NOMO-1 treated with dmso at 0.1 percent for 144 hours (cell line): ENCODE measurements around the gene LMNB1.
"Not testable (repeated sequence)": the region's sequence is repeated elsewhere in the genome, so short reads cannot be mapped to it uniquely, and the experiment has no call there.

Experiments used
- DNase-seq: peaks from one replicate; lab custom pipeline; 2025; ENCODE audit not compliant: unreplicated experiment; lab: John Stamatoyannopoulos, UW

LMNB1 gene

DNA sequence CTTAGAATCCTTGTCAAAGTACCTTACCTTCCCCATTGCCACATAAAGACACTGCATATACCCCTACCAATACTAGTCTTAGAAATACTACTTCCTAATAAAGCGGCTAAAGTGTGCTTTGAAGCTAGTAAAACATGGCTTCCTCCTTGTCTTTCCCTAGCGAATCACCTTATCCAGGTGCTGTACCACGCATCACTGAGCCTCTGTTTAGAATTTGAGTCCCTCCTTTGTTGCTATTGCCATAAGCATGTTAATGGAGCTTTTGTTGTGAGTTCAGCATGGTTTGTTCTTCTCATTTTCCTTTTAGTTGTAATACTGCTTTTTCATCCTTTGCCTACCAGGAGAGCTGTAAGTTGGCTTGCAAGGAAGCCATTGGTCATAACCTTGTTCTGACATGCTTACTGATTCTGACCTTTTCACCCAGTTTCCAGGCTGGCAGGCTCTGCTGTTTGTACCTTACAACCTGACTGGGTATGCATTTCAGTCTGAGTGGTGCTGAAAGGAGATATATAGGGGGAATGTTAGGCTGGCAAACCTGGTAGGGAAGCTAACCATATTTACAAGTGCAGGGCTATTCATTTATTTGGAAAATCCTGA lies 49.8 kb downstream of the LMNB1 start:
- DNase-seq: no peak

DNA sequence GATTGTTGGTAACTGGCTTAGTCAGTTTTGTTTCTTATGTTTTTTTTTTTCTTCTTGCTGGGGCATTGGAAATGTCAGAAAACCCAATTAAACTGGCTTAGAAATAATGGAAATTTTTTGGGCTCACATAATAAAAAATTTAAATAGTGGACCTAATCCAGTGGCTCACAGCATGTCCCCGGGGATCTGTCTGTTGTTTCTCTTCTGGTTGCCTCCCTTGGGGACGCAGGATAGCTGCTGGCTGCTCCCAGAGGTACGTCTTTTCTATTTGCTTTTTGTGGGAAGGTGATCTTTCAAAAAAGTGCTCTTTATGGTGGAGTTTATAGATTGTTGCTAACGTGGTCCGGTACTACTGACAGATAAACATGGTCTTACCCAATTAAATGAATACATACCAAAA lies 52.2 kb downstream of the LMNB1 start:
- no peak for DNase-seq

DNA sequence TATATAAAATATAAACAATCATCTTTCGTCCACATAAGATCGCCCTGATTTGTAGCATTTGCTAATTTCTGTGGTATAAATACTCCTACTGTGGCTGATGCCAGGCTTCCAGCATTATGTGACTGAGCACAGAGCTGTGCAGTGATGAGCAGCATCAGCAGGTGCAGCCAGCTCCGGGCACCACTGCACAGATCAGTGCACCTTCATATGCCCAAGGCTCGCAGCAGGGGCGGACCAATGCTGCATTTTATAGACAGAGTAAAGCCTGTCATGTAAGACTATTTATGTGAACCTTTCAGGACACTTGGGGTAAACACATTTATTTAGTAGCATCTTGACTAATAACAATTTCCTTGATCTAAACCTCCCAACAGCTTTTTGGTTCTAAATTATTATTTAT lies 53.1 kb downstream of the LMNB1 start:
- DNase-seq: no peak

DNA sequence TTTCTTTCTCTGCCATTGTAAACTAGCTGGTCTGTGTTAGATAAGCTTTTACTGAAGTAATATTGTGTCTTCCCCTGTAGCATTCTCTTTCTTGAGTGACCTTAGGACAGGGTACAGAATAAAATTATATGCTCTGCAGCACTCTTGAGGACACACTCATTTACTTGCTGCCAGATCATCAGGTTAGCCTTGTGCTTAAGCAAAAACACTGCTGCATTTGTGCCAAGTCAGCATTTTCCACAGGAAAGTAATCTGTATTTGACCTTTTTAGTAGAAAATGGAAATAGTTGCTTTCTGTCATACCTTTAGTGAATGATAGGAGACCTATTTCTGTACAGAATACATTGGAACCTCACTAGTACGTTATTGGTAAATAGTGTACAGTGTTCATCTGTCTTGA lies 54.2 kb downstream of the LMNB1 start:
- no peak for DNase-seq

DNA sequence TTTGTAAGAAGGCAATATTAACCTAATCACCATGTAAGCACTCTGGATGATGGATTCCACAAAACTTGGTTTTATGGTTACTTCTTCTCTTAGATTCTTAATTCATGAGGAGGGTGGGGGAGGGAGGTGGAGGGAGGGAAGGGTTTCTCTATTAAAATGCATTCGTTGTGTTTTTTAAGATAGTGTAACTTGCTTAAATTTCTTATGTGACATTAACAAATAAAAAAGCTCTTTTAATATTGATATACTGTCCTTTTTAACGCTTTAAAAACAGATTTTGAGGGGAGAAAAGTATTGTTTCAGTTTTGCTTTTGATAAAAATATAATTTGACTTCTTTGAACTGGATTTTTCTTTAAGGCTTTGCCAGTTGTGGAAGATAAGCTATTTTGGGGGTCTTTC lies 59.8 kb downstream of the LMNB1 start:
- DNase-seq: no peak

DNA sequence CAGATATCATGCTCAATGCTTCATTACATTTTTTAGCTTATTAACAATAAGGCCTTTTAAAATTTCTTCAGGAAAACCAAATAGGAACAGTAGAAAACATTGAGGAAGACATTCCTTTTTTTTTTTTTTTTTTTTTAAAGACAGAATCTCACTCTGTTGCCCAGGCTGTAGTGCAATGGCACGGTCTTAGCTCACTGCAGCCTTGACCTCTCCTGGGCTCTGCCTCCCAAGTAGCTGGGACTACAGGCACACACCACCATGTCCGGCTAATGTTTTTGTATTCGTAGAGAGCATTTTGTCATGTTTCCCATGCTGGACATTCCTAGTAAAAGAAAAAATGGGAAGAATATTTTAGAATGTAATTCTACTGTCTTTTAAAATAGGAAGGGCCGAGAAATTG lies 60.3 kb downstream of the LMNB1 start:
- no peak for DNase-seq

DNA sequence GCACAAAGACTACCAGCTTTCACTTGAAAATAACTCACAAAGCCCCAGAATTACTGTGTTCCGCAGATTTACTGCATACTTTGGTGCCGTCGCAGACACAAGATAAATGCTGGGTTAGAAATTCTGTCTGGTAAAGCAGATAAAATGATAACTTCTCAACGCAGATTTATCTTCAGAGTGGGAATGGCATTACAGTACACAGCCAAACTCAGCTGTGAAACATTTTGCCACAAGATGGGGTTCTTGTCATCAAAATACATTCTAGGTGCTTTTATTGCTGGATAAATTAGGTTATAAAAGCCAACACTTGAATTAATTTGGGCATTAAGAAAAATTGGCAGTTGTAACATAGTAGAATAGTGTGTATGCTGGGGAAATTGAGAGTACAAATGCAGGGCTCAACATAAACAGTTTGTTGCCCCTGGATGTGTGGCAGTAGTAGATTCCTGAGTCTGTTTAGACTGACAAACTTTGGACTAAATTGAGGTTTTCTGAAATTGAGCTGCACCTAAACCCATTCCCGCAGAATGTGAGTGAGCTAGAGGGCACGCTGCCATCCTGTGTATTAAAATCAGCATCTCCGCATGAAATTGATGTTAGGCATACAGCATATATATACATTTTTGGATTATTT lies 61.1 kb downstream of the LMNB1 start:
- DNase-seq: no peak

DNA sequence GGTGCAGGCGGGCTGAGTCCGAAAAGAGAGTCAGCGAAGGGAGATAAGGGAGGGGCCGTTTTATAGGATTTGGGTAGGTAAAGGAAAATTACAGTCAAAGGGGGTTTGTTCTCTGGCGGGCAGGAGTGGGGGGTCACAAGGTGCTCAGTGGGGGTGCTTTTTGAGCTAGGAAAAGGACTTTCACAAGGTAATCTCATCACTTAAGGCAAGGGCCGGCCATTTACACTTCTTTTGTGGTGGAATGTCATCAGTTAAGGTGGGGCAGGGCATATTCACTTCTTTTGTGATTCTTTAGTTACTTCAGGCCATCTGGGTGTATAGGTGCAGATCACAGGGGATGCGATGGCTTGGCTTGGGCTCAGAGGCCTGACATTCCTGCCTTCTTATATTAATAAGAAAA lies 62.5 kb downstream of the LMNB1 start:
- not testable (repeated sequence) for DNase-seq

DNA sequence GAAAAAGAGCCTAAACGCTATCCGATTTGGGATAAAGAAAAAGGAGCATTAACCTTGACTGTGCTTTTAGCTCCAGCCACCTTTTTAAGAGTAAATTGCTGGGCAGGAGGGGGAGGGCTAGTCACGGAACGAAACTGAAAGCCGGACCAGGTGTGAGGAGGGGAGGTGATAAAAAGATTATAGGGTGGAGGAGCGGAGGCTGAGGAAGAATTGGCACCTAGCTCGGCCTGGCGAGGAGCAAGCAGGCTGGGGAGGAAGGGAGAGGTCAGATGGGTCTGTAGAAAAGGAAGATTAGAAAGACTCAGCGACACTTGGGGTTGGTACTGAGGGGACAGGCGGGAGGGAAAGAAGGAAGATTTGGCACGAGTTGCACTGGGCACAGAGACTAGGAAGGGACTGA lies 66.4 kb downstream of the LMNB1 start:
- not testable (repeated sequence) for DNase-seq

DNA sequence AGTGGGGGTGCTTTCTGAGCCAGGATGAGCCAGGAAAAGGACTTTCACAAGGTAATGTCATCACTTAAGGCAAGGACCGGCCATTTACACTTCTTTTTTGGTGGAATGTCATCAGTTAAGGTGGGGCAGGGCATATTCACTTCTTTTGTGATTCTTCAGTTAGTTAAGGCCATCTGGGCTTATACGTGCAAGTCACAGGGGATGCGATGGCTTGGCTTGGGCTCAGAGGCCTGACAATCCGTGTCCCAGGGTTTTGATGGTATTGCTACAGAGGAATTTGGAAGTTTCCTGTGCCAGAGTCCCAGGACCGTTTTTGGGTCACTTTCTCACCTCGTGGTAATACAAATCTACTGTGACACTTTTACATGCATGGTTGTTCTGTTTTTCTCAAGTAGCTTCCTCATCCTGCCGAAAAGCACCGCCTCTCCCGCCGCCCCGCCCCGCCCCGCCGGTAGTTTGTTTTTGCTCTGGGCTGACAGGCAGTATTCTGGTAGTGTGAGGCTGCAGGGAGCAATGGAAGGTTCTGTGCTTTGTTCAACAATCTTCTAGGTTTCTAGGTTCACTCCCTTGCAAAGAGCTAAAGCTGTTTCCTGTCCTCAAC lies 68.6 kb downstream of the LMNB1 start:
- peak; percentile 50 for DNase-seq

DNA sequence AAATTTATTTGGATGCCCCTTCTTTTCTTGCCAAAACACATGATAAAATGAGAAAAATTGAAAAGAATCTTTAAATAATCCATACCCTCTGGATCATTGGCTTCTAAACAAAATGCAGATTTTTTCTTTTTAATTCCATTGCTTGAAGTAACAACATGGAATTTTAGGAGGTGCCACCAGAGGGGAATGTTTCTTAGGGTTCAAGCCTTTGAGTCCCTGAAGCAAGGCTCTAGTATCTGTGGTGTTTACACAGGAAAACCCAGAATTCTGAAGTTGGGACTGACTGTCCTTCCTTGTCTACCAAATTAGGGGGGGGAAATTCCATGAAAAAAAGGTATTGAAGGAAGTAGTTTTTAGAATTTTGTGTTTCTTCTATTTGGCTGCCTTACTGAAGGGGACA lies 69.4 kb downstream of the LMNB1 start:
- no peak for DNase-seq

DNA sequence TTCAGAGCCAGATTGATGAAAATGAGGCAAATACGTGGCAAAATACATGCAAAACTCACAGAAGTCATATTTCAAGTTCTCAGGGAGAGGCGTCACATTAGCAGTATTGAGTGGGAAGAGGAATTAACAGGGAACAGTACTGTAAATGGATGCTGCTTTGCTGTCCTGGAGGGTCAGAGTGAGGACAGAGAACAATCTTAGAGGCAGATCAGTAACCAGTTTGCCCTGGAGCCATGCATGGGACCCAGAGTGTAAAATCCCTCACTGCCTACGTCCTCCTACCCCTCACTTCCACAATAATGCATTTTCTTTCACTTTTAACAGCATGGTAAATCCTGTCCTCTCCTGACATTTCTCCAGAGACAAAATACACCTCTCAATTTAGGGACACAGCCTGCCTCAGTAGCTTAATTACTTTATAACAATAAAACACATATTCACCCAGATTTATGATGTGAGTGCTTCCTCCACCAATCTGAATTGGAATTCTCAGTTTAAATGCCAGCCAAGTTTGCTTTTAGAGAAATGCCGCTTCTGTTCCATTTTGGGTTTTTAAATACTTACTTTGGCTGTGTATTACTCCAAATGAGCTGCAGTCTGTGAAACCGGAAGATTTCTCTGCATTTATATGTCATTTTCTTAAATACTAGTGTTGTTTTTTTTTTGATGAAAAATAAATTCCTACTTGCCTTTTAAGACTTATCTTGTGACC lies 70.0 kb downstream of the LMNB1 start:
- DNase-seq: no peak

DNA sequence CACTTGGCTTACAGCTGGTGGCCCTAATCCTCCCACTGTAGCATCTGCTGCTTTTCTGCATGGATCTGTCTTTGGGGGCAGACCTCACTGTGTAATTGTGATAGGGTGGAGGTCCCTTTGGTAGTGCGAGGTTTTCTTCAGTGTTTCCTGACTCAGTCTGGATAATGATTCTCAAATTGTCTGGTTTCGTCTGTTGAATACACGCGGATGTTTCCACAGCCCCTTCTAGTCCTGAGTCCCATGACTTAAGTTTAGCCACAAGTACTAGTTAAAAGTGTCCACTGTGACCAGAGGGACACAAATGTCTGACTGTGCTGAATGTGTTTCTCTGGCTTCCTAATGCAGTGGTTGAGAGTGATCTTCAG lies 70.5 kb downstream of the LMNB1 start:
- no peak for DNase-seq

DNA sequence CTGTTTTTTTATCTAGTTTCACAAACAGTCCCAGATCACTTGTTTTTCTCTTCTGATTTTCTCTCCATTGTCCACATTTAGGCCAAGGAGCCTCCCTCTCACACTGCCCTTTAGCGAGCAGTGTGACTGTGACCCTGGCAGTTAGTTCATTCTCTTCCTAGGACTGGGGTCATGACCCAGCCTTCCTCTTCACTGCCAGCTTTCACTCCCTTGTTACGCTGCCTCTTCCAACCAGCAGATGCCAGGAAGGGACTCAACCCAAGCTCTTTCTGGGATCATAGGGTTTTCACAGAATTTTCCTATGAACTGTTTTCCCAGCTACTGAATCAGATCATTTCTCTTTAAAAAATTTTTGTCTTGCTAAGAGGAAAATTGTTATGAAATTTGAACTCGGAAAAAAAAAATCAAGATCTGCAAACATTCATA lies 70.9 kb downstream of the LMNB1 start:
- no peak for DNase-seq

DNA sequence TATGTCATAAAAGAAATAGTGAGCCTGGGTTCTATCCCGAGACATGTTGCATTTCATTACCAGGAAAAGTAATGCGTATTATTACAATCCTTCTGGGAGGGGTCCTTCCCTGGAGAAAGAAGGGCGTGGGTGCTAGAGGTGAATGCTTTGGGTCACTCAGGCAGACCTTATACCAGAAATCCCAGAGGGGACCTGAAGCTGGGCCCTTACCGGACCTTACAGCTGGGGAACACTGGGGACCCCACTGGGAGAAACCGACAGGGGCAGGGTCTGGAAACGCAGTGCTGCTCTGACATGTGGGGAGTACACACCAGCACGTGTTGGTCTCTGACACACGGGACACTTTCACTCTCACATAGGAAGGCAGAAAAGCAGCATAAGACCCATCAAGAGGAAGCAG lies 71.3 kb downstream of the LMNB1 start:
- no peak for DNase-seq

DNA sequence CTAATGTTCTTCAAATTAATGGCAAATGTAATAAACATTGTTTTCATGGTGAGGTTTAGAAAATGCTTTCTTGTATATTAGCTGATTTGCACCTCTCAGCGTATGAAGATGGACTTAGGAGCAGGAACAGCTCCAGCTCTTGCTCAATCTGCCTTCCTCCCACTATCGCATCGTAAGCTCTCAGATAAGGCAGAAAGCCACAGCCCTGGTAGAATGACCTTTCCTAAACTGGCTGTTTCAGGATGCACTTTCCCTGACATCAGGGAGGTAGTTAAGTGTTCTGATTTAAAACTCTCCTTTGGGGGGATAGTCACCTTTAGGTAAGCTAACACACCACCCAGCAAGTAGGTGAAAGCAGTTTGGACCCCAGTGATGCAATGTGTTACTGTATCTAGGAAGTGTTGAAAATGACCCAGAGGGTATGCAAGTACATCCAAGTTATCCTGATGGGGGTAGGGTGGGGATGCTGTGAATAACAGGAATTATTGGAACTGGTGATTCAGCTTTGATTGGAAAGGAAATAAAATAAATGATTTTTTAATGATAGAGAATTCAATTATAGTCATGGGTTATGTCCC lies 72.3 kb downstream of the LMNB1 start:
- DNase-seq: no peak

DNA sequence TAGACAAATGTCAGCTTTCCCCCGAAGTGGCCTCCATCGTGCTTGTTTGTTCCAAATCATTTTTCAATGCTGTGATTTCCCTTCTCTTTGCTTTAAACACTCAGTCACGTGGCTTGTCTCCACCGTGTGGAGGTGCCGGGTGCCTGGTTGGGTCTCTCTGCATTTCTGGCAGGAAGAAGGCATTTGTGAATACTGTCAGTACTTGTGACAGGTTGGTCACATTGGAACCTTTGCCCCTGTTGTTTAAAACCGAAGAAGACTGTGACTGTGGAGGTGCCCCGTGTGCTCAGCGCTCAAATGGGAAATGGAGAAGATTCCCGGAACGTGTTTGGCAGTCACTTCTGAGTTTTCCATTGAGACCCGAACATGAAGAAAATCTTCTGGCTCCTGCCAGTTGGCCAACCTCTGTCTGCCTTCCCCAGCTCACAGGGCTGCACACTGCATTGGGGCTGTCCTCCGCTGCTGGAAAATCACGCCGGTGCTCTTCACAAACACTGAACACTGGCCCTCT lies 74.6 kb downstream of the LMNB1 start:
- no peak for DNase-seq

DNA sequence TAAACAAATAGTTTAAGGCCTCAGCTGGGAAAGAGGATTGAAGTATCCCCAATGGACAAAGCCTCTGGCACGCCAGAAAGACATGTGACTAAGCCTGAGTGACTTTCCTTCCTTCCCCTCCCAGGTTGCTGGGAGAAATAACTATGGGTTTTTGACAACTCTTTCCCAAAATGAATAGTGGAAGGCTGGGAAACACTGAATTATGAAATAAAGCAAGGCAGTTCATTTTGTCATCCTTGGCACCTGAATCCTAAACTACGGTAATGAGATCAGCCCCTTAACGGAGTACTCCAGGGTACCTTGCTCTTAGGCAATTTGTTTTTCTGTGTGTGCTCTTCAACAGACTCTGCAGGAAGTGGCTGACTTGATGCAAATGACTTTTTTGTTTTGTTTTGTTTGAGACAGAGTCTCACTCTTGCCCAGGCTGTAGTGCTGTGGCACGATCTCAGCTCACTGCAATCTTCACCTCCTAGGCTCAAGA lies 75.2 kb downstream of the LMNB1 start:
- DNase-seq: no peak

DNA sequence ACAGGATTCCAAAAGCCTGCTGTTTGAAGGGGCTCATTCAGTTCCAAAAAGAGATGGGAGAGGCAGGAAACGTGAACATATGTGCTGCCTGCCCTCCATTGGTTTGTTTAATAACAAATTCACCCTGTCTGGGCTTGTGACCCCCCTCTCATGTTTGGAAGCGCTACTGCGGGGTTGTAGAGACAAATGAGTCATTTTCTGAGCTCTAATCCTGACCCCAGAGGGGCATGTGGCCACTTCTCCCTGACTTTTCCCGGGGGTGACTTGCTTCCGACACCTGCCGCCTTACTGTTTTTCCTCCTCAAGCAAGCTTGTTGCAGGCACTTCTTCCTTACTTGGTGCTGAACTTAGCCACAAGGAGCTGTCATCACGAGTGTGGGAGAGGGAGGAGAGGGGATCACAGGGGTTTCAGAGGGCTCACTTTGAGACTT lies 75.9 kb downstream of the LMNB1 start:
- no peak for DNase-seq

DNA sequence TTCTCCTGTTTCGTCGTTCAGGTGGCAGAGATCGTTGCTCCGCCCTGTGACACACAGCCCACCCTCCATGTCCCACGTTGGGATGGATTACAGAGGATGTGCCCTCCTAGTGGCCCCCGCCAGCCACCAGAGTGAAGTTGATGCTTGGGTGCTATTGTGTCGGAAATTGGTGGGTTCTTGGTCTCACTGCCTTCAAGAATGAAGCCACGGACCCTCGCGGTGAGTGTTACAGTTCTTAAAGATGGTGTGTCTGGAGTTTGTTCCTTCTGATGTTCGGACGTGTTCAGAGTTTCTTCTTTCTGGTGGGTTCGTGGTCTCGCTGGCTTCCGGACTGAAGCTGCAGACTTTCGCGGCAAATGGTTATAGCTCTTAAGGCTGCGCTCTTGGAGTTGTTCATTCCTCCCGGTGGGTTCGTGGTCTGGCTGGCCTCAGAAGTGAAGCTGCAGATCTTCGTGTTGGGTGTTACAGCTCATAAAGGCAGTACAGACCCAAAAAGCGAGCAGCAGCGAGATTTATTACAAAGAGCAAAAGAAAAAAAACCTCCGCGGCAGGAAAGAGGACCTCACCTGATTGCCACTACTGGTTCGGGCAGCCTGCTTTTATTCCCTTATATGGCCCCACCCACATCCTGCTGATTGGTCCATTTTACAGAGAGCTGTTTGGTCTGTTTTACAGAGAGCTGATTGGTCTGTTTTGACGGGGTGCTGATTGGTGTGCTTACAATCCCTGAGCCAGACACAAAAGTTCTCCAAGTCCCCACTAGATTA lies 76.8 kb downstream of the LMNB1 start:
- not testable (repeated sequence) for DNase-seq
